OCI-LY7 (cell line): ENCODE results near the gene APOA4.

ENCODE experiments used
- CTCF ChIP-seq: fragments of 200-600 bp; sonication (generic); conservative IDR thresholded peaks from 2 replicates; pipeline ENCODE4 v1.5.1; 2014; ENCODE audit warnings: mild to moderate bottlenecking, antibody characterized with exemption, low read length, moderate library complexity, mixed read lengths
- EZH2phosphoT487 ChIP-seq: fragments of 200-600 bp; sonication (generic); IDR thresholded peaks from 2 replicates; pipeline ENCODE4 v1.6.1; 2018; ENCODE audit warnings: low read depth, borderline replicate concordance, mild to moderate bottlenecking, mixed run types, antibody characterized with exemption, low read length, moderate library complexity, mixed read lengths

GRCh38 chr11:116771935-116772334 lies 51.2 kb downstream of the APOA4 start:
- TF ChIP-seq CTCF = no peak
- no peak for TF ChIP-seq EZH2phosphoT487
